Suprapubic skin (tissue), 4 donors: ENCODE results near the gene CDCA5.

Experiments
- EP300 ChIP-seq: sonication (generic); formaldehyde crosslinking; IDR thresholded peaks from one replicate; pipeline ENCODE4 v1.6.1; 2017; ENCODE audit warnings: antibody characterized with exemption
- POLR2A ChIP-seq, 2 donors: fragments of 450-650 bp; IDR thresholded peaks; one replicate each; pipeline ENCODE4 v1.6.1; 2017; ENCODE audit warnings: antibody characterized with exemption in 2 of 2, mild to moderate bottlenecking in 2 of 2, moderate library complexity in 2 of 2
- POLR2AphosphoS5 ChIP-seq, 3 donors: sonication (generic); formaldehyde crosslinking; IDR thresholded peaks; one replicate each; pipeline ENCODE4 v1.6.1; 2017; ENCODE audit warnings: antibody characterized with exemption in 3 of 3
- TF ChIP-seq, protein P1 (sequence below), 2 donors: fragments of 200-600 bp in 1 of 2; fragments of 450-650 bp in 1 of 2; sonication (generic) in 1 of 2; IDR thresholded peaks; one replicate each; pipeline ENCODE4 v1.5.1; 2016 to 2019; ENCODE audit warnings: antibody characterized with exemption in 2 of 2, mild to moderate bottlenecking in 1 of 2, moderate library complexity in 1 of 2

DNA sequence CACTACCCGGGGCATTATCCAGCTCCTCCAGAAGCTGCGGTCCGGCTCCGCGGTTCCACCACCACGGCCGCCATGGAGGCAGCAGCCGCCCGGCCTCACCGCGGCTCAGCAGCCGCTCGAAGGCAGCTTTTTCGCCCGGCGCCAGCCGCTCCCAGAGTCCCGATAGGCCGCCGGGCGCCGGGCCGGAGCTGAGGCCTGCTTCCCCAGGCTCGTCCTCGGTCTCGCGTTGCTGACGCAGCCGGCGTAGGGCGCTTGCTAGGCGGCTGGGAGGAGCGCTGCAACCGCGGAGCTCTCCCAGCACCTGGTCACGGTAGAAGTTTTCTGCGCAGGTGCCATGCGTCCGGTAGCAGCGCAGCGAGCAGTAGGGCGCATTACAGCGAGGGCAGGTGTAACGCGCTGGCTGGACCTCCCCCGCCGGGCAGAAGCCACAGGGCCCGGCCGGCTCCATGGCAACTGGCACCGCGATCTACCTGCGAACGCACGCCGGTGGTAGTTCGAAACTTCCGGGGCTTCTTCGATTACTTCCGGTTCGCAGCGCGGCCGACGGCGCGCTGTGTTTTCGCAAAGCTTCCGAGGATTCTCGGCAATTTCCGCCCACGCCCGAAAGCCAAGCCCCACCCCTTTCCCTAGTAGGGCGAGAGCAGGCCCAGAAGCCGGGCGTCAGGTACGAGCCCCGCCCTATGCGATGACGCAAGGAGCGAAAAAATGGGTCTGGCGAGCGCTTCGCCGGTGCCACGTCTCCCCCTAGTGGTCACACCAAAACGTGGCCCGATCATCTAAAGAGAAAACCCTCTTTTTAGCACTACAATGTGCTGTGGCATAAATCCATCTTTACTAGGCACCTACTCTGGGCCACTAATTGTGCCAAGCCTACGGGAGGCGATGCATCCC is 33.6 kb upstream of the CDCA5 start, which contains the start of gene ZNHIT2:
- TF ChIP-seq, protein P1, sequence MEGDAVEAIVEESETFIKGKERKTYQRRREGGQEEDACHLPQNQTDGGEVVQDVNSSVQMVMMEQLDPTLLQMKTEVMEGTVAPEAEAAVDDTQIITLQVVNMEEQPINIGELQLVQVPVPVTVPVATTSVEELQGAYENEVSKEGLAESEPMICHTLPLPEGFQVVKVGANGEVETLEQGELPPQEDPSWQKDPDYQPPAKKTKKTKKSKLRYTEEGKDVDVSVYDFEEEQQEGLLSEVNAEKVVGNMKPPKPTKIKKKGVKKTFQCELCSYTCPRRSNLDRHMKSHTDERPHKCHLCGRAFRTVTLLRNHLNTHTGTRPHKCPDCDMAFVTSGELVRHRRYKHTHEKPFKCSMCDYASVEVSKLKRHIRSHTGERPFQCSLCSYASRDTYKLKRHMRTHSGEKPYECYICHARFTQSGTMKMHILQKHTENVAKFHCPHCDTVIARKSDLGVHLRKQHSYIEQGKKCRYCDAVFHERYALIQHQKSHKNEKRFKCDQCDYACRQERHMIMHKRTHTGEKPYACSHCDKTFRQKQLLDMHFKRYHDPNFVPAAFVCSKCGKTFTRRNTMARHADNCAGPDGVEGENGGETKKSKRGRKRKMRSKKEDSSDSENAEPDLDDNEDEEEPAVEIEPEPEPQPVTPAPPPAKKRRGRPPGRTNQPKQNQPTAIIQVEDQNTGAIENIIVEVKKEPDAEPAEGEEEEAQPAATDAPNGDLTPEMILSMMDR (IDR thresholded peaks at IDR 0.05) = peak; percentile 91 to 95
- TF ChIP-seq EP300 (no peak), POLR2A (IDR thresholded peaks at IDR 0.05) (peak in 1 of 2 donors; percentile 23), POLR2AphosphoS5 (IDR thresholded peaks at IDR 0.05) (peak in 2 of 3 donors; percentile 21 to 80)
